H9 (cell line): ENCODE measurements around the gene APOBEC3G. TPM values are rescaled to one million over a fixed set of nuclear protein-coding genes. Genes with fewer than 3 reads are reported as not detected.

Source experiments
- DNase-seq: peaks from one replicate; pipeline ENCODE4 v3.0.0-alpha.2; 2017
- H2AFZ ChIP-seq: one replicate; pipeline ENCODE4 v1.6.1; 2013; ENCODE audit warnings: mild to moderate bottlenecking, low read length, control low read depth, moderate library complexity
- H2AK5ac ChIP-seq: 2 replicates; pipeline ENCODE4 v1.6.1; 2013; ENCODE audit warnings: low read length, control low read depth, mixed read lengths; ENCODE audit not compliant: insufficient read length
- H2BK120ac ChIP-seq: one replicate; pipeline ENCODE4 v1.6.1; 2013; ENCODE audit warnings: low read depth, mild to moderate bottlenecking, low read length, control low read depth, inconsistent platforms; ENCODE audit not compliant: poor library complexity, severe bottlenecking
- H2BK12ac ChIP-seq: 2 replicates; pipeline ENCODE4 v1.6.1; 2013; ENCODE audit warnings: low read length, control low read depth, mixed read lengths, low read depth; ENCODE audit not compliant: insufficient read length
- H2BK15ac ChIP-seq: 2 replicates; pipeline ENCODE4 v1.6.1; 2013; ENCODE audit warnings: low read depth, low read length, control low read depth
- H2BK20ac ChIP-seq: one replicate; pipeline ENCODE4 v1.6.1; 2013; ENCODE audit warnings: low read depth, mild to moderate bottlenecking, low read length, control low read depth, inconsistent platforms; ENCODE audit not compliant: poor library complexity, severe bottlenecking
- H2BK5ac ChIP-seq: 2 replicates; pipeline ENCODE4 v1.6.1; 2013; ENCODE audit warnings: low read length, control low read depth, mixed read lengths; ENCODE audit not compliant: insufficient read length
- H3K14ac ChIP-seq: 2 replicates; pipeline ENCODE4 v1.6.1; 2013; ENCODE audit warnings: low read length, control low read depth; ENCODE audit not compliant: insufficient read depth
- H3K18ac ChIP-seq: 2 replicates; pipeline ENCODE4 v1.6.1; 2013; ENCODE audit warnings: low read depth, mild to moderate bottlenecking, mixed read lengths, low read length, control low read depth; ENCODE audit not compliant: insufficient read length
- H3K23ac ChIP-seq: 2 replicates; pipeline ENCODE4 v1.6.1; 2013; ENCODE audit warnings: low read length, control low read depth, mixed read lengths, low read depth; ENCODE audit not compliant: insufficient read length
- H3K23me2 ChIP-seq: 2 replicates; pipeline ENCODE4 v1.6.1; 2013; ENCODE audit warnings: low read depth, mild to moderate bottlenecking, mixed read lengths, low read length, control low read depth; ENCODE audit not compliant: insufficient read length, poor library complexity, severe bottlenecking
- H3K27ac ChIP-seq: 2 replicates; pipeline ENCODE4 v1.5.1; 2013; ENCODE audit warnings: low read length, control low read depth, mixed read lengths, low read depth; ENCODE audit not compliant: insufficient read length
- H3K27me3 ChIP-seq: 2 replicates; pipeline ENCODE4 v1.6.1; 2013; ENCODE audit warnings: low read length, control low read depth, inconsistent platforms; ENCODE audit not compliant: insufficient read depth
- H3K4ac ChIP-seq: 2 replicates; pipeline ENCODE4 v1.6.1; 2013; ENCODE audit warnings: low read depth, mild to moderate bottlenecking, control low read depth, inconsistent platforms, low read length, moderate library complexity
- H3K4me1 ChIP-seq: 2 replicates; pipeline ENCODE4 v1.6.1; 2013; ENCODE audit warnings: low read length, control low read depth, inconsistent platforms; ENCODE audit not compliant: insufficient read depth
- H3K4me2 ChIP-seq: 2 replicates; pipeline ENCODE4 v1.6.1; 2013; ENCODE audit warnings: low read length, control low read depth, mixed read lengths; ENCODE audit not compliant: insufficient read length, insufficient read depth
- H3K56ac ChIP-seq: 2 replicates; pipeline ENCODE4 v1.6.1; 2013; ENCODE audit warnings: low read depth, mild to moderate bottlenecking, mixed read lengths, low read length, control low read depth; ENCODE audit not compliant: insufficient read length
- H3K79me1 ChIP-seq: 2 replicates; pipeline ENCODE4 v1.6.1; 2013; ENCODE audit warnings: low read depth, mild to moderate bottlenecking, moderate library complexity, low read length, control low read depth, inconsistent platforms; ENCODE audit not compliant: insufficient read depth, poor library complexity, severe bottlenecking
- H3K79me2 ChIP-seq: 2 replicates; pipeline ENCODE4 v1.6.1; 2013; ENCODE audit warnings: low read length, control low read depth, inconsistent platforms; ENCODE audit not compliant: insufficient read depth
- H3K9ac ChIP-seq: 2 replicates; pipeline ENCODE4 v1.6.1; 2013; ENCODE audit warnings: low read length, control low read depth, mixed read lengths; ENCODE audit not compliant: insufficient read length; ENCODE audit errors: extremely low read depth
- H3K9me3 ChIP-seq: one replicate; pipeline ENCODE4 v1.6.1; 2013; ENCODE audit warnings: low read depth, low read length, inconsistent platforms; ENCODE audit not compliant: control insufficient read depth
- H3T11ph ChIP-seq: one replicate; pipeline ENCODE4 v1.6.1; 2013; ENCODE audit warnings: mild to moderate bottlenecking, low read length, control low read depth, inconsistent platforms
- H4K20me1 ChIP-seq: one replicate; pipeline ENCODE4 v1.6.1; 2013; ENCODE audit not compliant: control insufficient read depth, insufficient read length, insufficient read depth
- H4K5ac ChIP-seq: 2 replicates; pipeline ENCODE4 v1.6.1; 2013; ENCODE audit warnings: low read depth, mild to moderate bottlenecking, mixed read lengths, low read length, control low read depth; ENCODE audit not compliant: insufficient read length
- H4K8ac ChIP-seq: replicated peaks from 2 replicates; pipeline ENCODE4 v1.6.1; 2013; ENCODE audit warnings: low read length, control low read depth, mixed read lengths, low read depth; ENCODE audit not compliant: insufficient read length
- H4K91ac ChIP-seq: 2 replicates; pipeline ENCODE4 v1.6.1; 2013; ENCODE audit warnings: low read depth, mild to moderate bottlenecking, moderate library complexity, mixed read lengths, low read length, control low read depth; ENCODE audit not compliant: insufficient read length
- H3K27ac Mint-ChIP-seq, 3 experiments: 2 replicates in 2 of 3; 3 replicates in 1 of 3; pipeline ENCODE4 v1.8.0; 2020 to 2021; ENCODE audit warnings: mixed read lengths in 3 of 3, mild to moderate bottlenecking in 1 of 3, moderate library complexity in 1 of 3
- H3K27me3 Mint-ChIP-seq: 2 replicates; pipeline ENCODE4 v1.8.0; 2021; ENCODE audit warnings: low read depth, mild to moderate bottlenecking, moderate library complexity, mixed read lengths
- H3K36me3 Mint-ChIP-seq, 3 experiments: 2 replicates in 2 of 3; 3 replicates in 1 of 3; pipeline ENCODE4 v1.8.0; 2020 to 2021; ENCODE audit warnings: low read depth in 3 of 3, mixed read lengths in 3 of 3; ENCODE audit not compliant: insufficient read depth in 1 of 3
- H3K4me1 Mint-ChIP-seq, 2 experiments: 2 replicates each; pipeline ENCODE4 v1.8.0; 2020; ENCODE audit warnings: mixed read lengths in 2 of 2
- H3K4me3 Mint-ChIP-seq, 2 experiments: 2 replicates in 1 of 2; 3 replicates in 1 of 2; pipeline ENCODE4 v1.8.0; 2020 to 2021; ENCODE audit warnings: mild to moderate bottlenecking in 2 of 2, mixed read lengths in 2 of 2, moderate library complexity in 1 of 2
- H3K9me3 Mint-ChIP-seq, 2 experiments: 2 replicates in 1 of 2; 3 replicates in 1 of 2; pipeline ENCODE4 v1.8.0; 2020; ENCODE audit warnings: mild to moderate bottlenecking in 2 of 2, mixed read lengths in 2 of 2, moderate library complexity in 1 of 2
- CTCF ChIP-seq: fragments of 200-600 bp; sonication (generic); conservative IDR thresholded peaks from 3 replicates; pipeline ENCODE4 v1.8.0; 2021; ENCODE audit warnings: antibody characterized with exemption, mild to moderate bottlenecking
- WGBS: extraction: QIAGEN DNeasy Blood & Tissue Kit; methylation state at CpG from one replicate; pipeline ENCODE4 v1.1.7; 2013; ENCODE audit warnings: missing lambda C conversion rate, low lambda C conversion rate, mixed read lengths; ENCODE audit not compliant: insufficient read length; ENCODE audit errors: extremely low coverage; 5-methylcytosine and 5-hydroxymethylcytosine counted together
- total RNA-seq: library from RNA; stranded (reverse); gene quantifications from 2 replicates; pipeline ENCODE4 v1.2.1, GENCODE V29; 2021

APOBEC3G gene
- total RNA-seq, 1 experiment from 2014 or later, result 2.4 TPM

- no peak overlapping the region for H3K27ac ChIP-seq
- H2BK12ac ChIP-seq, result no peak overlapping the region
- no CpG with 5 or more reads among the region's 14 CpGs for WGBS
- peaks cover 15% of the 10 kb centered on the region for H3K27me3 Mint-ChIP-seq
- no peak overlapping the region for H2AFZ ChIP-seq
- no peaks in the 10 kb centered on the region for H3K79me2 ChIP-seq
- no peaks in the 10 kb centered on the region for H4K20me1 ChIP-seq
- peak; percentile 73 for TF ChIP-seq CTCF
- no peak overlapping the region for H2AK5ac ChIP-seq
- no peak overlapping the region for H2BK5ac ChIP-seq
- peaks cover 0 to 5% of the 10 kb centered on the region in 2 experiments; a peak in 1 of 5 replicates for H3K9me3 Mint-ChIP-seq
- no peak overlapping the region for H3K9ac ChIP-seq
- no peak overlapping the region for H3T11ph ChIP-seq
- no peak overlapping the region for H3K4me2 ChIP-seq
- no peak overlapping the region for H3K27ac Mint-ChIP-seq
- no peak overlapping the region for H3K23ac ChIP-seq
- no peak overlapping the region for H3K4ac ChIP-seq
- H2BK20ac ChIP-seq, result no peak overlapping the region
- H4K91ac ChIP-seq, result no peak overlapping the region
- H3K9me3 ChIP-seq, result no peaks in the 10 kb centered on the region
- peak overlapping the region; percentile 91 for H2BK120ac ChIP-seq
- H3K56ac ChIP-seq, result no peak overlapping the region
- H4K5ac ChIP-seq, result no peak overlapping the region
- H3K18ac ChIP-seq, result no peak overlapping the region
- H3K4me1 ChIP-seq, result 0 out of 2 replicates have a peak, but pooled peaks cover 2% of the 10 kb centered on the region
- H3K79me1 ChIP-seq, result no peaks in the 10 kb centered on the region
- no peaks in the 10 kb centered on the region for H3K23me2 ChIP-seq
- H3K36me3 Mint-ChIP-seq, result no peaks in the 10 kb centered on the region
- DNase-seq, result peak; percentile 62
- no peak overlapping the region for H2BK15ac ChIP-seq
- H3K4me3 Mint-ChIP-seq, result no peak overlapping the region; a peak in 1 of 5 replicates
- no peak overlapping the region for H3K14ac ChIP-seq
- peaks cover 36 to 43% of the 10 kb centered on the region in 2 experiments for H3K4me1 Mint-ChIP-seq
- H4K8ac ChIP-seq, result no peak overlapping the region
- H3K27me3 ChIP-seq, result peaks cover 2% of the 10 kb centered on the region; the same call in 1 of the 2 replicates
These were observed 40.6 kb downstream of the APOBEC3G start for GRCh38 chr22:39117585-39118191.
